Fibroblast of skin of scalp (primary cell): Measurements from ENCODE around the gene ANKRD13D.
"Not testable (repeated sequence)": the region's sequence is repeated elsewhere in the genome, so short reads cannot be mapped to it uniquely, and the experiment has no call there.

Source experiments
- DNase-seq: peaks from one replicate; pipeline ENCODE4 v3.0.0-alpha.2; 2013

ANKRD13D gene

DNA sequence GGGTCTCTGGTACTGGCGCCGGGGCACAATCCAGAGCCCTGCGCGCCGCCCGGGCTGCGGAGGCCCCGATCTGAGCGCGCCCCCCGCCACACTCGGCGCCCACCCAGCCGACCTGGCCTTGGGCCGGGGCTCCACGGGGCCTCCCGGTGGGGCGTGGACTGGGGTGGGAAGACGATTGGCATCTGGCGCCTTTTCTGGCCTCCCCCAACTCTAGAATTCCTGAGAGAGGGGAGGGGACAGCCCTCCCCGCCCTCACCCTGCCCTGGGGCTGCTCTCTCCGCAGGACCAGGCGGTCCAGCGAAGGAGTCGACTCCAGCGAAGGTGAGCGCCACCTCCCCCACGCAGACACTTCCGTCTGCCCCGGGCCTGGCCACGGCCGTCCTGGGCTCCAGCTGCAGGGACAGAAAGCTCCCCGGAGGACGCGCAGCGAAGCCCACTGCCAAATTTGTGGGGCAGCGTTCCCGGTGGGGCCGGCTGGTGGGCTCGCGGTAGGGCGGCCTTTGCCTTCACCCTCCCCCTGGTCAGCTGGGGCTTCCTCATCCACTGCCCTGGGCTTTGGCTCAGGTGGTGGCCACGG, 14.8 kb downstream of the ANKRD13D start:
- DNase-seq: no peak

- no peak for DNase-seq
Measured at GRCh38 chr11:67304511-67305113, 15.5 kb downstream of the ANKRD13D start.

GRCh38 chr11:67306769-67307544, 17.9 kb downstream of the ANKRD13D start:
- DNase-seq: no peak

GRCh38 chr11:67307545-67308001, 18.5 kb downstream of the ANKRD13D start:
- no peak for DNase-seq

- DNase-seq: no peak
Measured at GRCh38 chr11:67308031-67308866, 19.1 kb downstream of the ANKRD13D start.

DNA sequence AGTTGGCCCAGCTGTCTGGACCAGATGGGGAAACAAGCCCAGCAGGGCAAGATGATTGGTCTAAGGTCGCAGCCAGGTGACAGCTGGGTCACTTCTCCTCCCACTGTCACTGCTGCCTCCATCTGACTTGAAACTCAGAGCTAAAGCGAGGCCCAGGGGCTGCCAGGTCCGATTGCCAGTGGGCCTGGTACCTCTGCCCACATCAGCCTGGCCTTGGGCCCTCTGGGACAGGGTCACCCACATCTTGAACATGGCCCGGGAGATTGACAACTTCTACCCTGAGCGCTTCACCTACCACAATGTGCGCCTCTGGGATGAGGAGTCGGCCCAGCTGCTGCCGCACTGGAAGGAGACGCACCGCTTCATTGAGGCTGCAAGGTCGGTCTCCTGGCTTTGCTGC, 20.1 kb downstream of the ANKRD13D start:
- DNase-seq: no peak

DNA sequence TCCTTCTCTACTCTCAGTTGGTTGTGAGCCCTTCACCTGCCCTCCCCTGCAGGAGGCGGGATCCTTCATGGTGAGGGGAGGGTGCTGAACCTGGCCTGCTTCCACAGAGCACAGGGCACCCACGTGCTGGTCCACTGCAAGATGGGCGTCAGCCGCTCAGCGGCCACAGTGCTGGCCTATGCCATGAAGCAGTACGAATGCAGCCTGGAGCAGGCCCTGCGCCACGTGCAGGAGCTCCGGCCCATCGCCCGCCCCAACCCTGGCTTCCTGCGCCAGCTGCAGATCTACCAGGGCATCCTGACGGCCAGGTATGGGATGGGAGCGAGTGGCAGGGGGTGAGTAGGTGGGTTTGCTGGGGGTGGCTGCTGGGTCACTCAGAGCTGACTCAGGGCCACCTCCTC, 20.6 kb downstream of the ANKRD13D start:
- no peak for DNase-seq

GRCh38 chr11:67310246-67311050, 21.3 kb downstream of the ANKRD13D start:
- no peak for DNase-seq

- DNase-seq: no peak
Measured at GRCh38 chr11:67311051-67311555, 22.0 kb downstream of the ANKRD13D start.

DNA sequence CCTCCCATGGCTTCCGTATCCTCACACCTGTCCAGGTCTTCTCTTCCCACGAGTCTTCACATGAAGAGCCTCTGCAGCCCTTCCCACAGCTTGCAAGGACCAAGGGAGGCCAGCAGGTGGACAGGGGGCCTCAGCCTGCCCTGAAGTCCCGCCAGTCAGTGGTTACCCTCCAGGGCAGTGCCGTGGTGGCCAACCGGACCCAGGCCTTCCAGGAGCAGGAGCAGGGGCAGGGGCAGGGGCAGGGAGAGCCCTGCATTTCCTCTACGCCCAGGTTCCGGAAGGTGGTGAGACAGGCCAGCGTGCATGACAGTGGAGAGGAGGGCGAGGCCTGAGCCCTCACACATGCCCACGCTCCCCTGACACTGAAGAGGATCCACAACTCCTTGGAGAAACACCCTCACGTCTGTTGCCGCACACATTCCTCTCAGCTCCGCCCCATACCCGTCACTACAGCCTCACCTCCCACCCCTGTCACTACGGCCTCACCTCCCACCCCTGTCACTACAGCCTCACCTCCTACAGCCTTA, 22.5 kb downstream of the ANKRD13D start:
- DNase-seq: no peak

DNA sequence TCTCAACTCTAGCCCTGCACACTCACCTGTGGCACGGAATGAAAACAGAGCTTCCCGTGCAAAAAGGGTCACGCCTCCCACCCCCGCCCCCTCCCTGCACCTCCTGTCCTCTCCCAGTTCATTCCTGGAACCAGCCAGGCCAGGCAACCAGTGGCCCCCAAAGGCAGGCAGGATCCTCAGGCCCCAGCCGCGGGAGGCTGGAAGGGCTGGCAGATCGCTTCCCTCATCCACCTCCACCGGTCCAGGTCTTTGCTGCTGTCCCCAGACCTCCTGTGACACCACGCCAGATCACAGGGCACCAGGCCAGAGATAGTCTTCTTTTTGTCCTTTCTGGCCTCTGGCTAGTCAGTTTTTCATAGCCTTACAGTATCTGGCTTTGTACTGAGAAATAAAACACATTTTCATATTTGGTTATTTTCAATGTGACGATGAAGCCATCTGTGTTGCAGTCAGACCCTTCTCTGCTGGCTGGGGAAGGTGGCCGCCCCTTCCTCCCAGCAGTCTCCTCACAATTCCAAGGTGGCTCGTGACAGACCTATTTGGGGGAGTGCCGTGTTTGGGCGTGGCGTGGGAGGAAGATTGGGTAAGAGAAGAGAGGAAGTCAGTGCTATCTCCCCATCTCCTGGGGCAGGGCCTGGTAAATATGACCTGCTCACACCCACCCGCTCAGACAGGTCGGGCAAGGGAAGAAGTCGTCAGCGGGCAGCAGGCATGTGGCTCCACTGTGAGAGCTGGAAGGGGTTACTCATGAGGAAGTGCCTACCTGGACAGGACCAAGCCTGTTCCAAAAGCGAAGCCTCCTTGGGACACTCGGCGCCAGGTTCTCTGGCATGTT, 23.3 kb downstream of the ANKRD13D start:
- DNase-seq: no peak

GRCh38 chr11:67313125-67313890, 24.2 kb downstream of the ANKRD13D start:
- no peak for DNase-seq

- no peak for DNase-seq
Measured at GRCh38 chr11:67314218-67314617, 25.1 kb downstream of the ANKRD13D start.

DNA sequence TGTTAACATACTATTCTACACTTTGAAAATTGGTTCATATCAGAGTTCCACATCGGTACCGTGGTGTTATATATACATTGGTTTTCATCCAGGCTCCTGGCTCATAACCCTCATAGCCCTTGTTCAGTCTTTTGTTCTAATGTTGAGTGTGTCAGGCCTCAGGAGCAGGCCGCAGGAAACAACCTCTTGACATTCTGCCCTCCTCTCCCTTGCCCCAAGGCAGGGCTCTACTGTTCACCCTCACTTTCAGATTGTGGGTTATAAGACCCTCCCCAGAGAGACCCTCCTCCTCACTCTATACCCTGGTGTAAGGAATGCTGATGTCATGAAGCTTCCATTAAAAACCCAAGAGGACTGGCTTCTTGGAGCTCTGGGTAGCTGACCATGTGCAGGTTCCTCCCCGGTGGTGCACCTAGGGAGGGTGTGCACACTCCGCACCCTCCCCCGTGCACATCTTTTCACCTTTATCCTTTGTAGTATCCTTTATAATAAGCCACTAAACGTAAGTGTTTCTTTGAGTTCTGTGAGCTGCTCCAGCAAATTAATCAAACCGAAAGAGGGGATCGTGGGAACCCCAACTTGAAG, 26.3 kb downstream of the ANKRD13D start:
- DNase-seq: no peak

- no peak for DNase-seq
Measured at GRCh38 chr11:67316882-67317204, 27.7 kb downstream of the ANKRD13D start.

- peak; percentile 93 for DNase-seq
Measured at GRCh38 chr11:67317205-67317887, 28.2 kb downstream of the ANKRD13D start.

DNA sequence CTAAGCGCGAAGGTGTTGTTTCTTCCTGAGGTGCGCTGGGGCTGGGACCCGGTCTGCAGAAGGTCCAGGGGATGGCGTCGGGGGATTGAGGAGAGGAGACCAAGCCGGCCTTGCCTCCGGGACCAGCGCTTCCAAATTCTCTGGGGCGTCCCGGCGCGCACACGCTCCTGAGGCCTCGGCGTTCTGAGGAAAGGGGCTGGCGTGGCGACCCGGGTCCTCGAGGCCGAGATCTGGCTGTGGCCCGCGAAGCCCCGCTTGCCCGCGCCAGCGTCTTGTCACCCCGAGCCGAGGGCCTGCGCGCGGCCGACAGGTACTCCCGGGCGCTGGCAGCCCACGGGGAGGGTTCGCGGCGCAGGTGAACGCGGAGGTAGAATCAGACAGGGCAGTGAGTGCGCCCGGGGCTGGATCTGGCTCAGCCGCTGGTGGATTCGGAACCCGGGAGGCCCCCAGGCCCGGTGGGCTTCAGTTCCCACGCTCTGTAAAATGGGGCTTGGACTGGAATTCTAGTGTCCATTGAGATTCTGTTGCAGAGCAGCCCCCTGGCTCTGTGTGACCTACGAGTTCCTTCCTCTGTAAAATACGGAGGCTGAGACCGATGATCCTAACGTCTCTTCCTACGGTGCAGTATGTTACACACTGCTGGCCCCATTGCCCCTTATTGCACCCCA, 28.9 kb downstream of the ANKRD13D start:
- no peak for DNase-seq

- DNase-seq: not testable (repeated sequence)
Measured at GRCh38 chr11:67318876-67319275, 29.8 kb downstream of the ANKRD13D start.
